Measurements from ENCODE around the gene L3MBTL4. TPM values are rescaled to one million over a fixed set of nuclear protein-coding genes. Genes with fewer than 3 reads are reported as not detected.

L3MBTL4 gene
- total RNA-seq, 2 experiments from 2014 or later, result 0.05 TPM; not detected in 1

DNA sequence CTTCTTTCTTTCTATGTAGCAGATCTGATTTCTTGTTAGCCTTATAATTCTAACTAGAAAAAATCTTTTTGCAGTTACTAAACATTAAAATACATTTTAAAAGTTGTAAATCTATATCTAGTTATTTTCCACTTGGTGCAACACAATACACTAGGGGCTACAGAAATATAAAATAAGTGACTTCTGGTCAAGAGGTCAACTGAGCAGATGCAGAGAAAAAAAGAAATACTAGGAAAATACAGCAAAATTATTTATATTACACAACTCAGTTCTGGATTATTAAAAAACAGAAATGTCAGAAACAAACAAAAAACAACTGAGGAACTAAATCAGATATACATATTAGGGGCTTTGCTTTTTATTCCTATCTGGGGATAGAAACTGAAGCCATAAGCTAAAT is 83.9 kb downstream of the L3MBTL4 start:
- CTCF ChIA-PET, result no interaction called here
- H3K27me3 Mint-ChIP-seq, result no peaks in the 10 kb centered on the region
- H3K4me1 Mint-ChIP-seq, result no peaks in the 10 kb centered on the region
- no peak for ATAC-seq
- H3K36me3 Mint-ChIP-seq, result no peaks in the 10 kb centered on the region
- H3K27ac Mint-ChIP-seq, result no peak overlapping the region
- H3K9me3 Mint-ChIP-seq (ENCODE audit: low read depth), result peaks cover 13% of the 10 kb centered on the region
- H3K4me3 Mint-ChIP-seq, result no peak overlapping the region
- DNase-seq, result no peak

DNA sequence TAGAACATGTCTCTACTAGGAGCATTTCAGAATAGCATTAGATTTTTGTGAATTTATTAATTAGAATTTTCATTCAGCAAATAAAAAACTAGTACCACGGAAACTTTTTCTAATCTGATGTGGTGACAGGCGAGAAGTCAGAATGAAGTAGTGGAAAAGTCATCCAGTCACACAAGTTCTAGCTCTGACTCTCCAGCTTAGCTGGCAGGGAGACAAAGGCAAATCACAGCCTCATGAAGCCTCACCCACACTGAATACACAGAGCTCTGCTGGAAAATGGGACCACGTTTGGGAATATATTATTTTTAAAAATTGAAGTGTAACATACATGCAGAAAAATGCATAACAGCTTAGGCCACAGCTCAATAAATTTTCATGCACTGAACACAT is 86.1 kb downstream of the L3MBTL4 start:
- CTCF ChIA-PET, result interaction anchor here (0.7 kb wide), 1 partner anchor 33 kb away, joined by 3 read pairs; no protein-coding TSS in a partner anchor
- no peaks in the 10 kb centered on the region for H3K36me3 Mint-ChIP-seq
- DNase-seq, result no peak
- H3K4me3 Mint-ChIP-seq, result no peak overlapping the region
- H3K27me3 Mint-ChIP-seq, result no peaks in the 10 kb centered on the region
- H3K27ac Mint-ChIP-seq, result no peak overlapping the region
- H3K9me3 Mint-ChIP-seq (ENCODE audit: low read depth), result peaks cover 11% of the 10 kb centered on the region
- ATAC-seq, result no peak
- H3K4me1 Mint-ChIP-seq, result no peaks in the 10 kb centered on the region

DNA sequence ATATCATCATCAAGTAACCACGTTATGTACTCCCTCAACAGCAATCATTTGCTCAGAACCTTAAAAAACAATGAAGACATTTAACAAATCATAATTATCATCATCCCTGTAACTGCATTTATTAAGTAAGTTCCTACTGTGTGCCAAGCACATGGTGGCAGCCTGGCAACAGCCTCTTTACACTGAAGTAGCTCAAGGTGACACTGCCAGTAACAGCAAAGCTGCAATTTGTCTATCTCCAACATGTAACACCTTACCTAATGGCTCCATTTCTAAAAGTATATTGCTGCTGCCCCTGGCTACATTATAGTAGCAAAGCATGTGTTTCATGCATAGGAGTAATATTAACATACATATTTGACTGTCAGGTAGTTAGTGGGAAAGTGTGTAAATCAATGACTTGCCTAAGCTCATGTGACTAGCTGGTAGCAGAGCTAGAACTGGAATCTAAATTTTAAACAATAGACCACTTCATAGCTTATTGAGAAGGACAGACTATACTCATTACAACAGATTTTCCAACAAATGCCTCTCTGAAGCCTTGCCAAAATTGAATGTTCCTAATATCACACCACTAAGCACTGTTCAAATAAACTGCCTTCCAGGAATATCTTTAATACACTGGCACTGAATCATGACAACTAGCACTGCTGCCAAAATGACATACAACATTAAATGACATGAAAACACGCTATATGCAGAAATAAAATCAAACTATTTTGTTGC is 86.7 kb downstream of the L3MBTL4 start:
- CTCF ChIA-PET, result interaction anchor here (0.7 kb wide), 1 partner anchor 32 kb away, joined by 3 read pairs; no protein-coding TSS in a partner anchor
- H3K36me3 Mint-ChIP-seq, result no peaks in the 10 kb centered on the region
- no peak for DNase-seq
- H3K9me3 Mint-ChIP-seq (ENCODE audit: low read depth), result peaks cover 9% of the 10 kb centered on the region
- no peaks in the 10 kb centered on the region for H3K27me3 Mint-ChIP-seq
- H3K4me3 Mint-ChIP-seq, result no peak overlapping the region
- no peak overlapping the region for H3K27ac Mint-ChIP-seq
- no peaks in the 10 kb centered on the region for H3K4me1 Mint-ChIP-seq
- no peak for ATAC-seq

DNA sequence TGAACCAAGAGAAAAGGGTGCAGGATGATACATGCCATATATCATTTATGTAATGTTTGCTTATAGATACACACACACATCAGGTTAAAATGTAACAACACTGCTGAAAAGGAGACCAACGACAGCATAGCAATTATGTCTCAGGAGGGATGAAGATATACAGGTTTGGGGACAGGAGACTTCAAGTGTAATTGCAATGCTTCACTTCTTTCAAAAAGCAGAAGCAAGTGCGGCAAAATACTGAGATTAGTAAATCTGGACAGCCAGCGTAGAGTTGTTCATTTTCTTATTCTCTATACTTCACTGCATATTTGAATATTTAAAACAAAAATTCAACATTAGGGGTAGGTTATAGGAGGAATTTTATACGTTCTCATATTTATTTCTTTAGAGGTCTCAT is 87.2 kb downstream of the L3MBTL4 start:
- H3K4me3 Mint-ChIP-seq, result no peak overlapping the region
- no peaks in the 10 kb centered on the region for H3K27me3 Mint-ChIP-seq
- H3K9me3 Mint-ChIP-seq (ENCODE audit: low read depth), result peaks cover 11% of the 10 kb centered on the region
- ATAC-seq, result no peak
- no peaks in the 10 kb centered on the region for H3K36me3 Mint-ChIP-seq
- DNase-seq, result no peak
- H3K4me1 Mint-ChIP-seq, result no peaks in the 10 kb centered on the region
- no peak overlapping the region for H3K27ac Mint-ChIP-seq
- CTCF ChIA-PET, result no interaction called here

DNA sequence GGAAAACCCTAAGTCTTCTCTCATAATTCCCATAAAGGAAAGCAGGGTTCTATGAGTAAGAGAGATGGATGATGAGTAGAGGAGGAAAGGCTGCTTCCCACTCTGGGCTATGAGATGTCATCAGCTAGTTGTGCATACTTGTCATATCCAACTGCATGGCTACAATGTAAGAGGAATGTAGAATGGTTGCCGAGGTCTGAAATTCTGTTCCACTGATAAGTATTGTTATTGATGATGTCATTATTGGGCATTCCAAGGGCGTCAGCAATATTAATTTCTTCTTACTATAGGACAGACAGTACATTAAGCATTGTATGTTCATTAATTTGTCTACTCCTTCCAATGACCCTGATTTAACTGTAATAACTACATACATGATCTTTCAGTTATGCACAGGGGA is 88.1 kb downstream of the L3MBTL4 start:
- CTCF ChIA-PET, result no interaction called here
- H3K27ac Mint-ChIP-seq, result no peak overlapping the region
- peaks cover 14% of the 10 kb centered on the region for H3K9me3 Mint-ChIP-seq (ENCODE audit: low read depth)
- DNase-seq, result no peak
- H3K4me3 Mint-ChIP-seq, result no peak overlapping the region
- ATAC-seq, result no peak
- no peaks in the 10 kb centered on the region for H3K36me3 Mint-ChIP-seq
- H3K27me3 Mint-ChIP-seq, result no peaks in the 10 kb centered on the region
- H3K4me1 Mint-ChIP-seq, result no peaks in the 10 kb centered on the region

DNA sequence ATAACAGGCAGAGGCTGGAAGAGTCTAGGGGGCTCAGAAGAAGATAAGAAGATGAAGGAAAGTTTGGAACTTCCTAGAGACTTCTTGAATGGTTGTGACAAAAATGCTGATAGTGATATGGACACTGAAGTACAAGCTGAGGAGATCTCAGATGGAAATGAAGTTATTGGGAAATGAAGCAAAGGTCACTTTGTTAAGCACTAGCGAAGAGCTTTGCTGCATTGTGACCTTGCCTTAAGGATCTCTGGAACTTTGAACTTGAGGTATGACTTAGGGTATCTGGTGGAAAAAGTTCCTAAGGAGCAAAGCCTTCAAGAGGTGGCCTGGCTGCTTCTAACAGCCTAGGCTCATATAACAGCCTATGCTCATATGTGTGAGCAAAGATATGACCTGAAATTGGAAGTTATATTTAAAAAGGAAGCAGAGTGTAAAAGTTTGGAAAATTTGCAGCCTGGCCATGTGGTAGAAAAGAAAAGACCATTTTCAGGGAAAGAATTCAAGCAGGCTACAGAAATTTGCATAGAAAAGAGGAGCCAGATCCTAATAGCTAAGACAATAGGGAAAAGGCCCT is 91.3 kb downstream of the L3MBTL4 start:
- Mint-ChIP-seq H3K9me3 (ENCODE audit: low read depth) (peaks cover 14% of the 10 kb centered on the region), H3K27me3 (no peaks in the 10 kb centered on the region), H3K27ac (no peak overlapping the region), H3K36me3 (no peaks in the 10 kb centered on the region), H3K4me3 (no peak overlapping the region), H3K4me1 (no peaks in the 10 kb centered on the region)
- DNase-seq (no peak), ATAC-seq (no peak)
- CTCF ChIA-PET, result no interaction called here

DNA sequence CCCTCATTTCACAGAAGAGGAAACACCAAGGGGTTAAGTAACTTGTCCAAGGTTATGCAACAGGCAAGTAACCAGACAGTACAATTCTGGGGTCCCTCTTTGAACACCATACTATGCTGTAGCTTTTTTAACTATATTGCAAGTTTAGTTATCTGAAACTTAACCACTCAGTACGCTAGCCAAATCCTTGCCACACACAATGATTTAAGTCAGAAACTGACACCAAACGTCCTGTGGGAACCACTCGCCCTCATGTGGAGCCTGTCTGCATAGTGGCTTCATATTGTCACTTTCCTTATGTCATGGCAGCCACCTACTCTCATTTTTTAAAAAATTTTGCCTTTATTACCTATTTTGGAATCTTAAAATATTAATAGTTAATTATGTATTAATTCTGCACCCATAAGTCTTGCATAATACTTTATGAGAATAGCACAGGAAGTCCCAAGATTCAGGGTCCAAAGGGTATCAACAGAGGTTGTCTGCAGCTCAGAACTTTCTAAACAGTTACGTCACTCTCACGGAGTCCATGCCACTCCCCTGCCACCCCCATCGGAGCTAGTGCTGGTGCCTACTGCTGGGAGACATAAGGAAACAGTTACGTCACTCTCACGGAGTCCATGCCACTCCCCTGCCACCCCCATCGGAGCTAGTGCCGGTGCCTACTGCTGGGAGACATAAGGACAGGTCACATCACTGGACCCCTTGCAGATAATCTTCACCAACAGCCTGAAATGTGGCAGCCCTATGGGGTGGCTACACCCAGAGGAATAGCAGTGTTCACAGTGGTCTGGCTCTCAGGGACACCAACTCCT is 99.0 kb downstream of the L3MBTL4 start:
- Mint-ChIP-seq H3K4me3 (no peak overlapping the region), H3K27me3 (no peaks in the 10 kb centered on the region), H3K4me1 (no peaks in the 10 kb centered on the region), H3K9me3 (ENCODE audit: low read depth) (peaks cover 9% of the 10 kb centered on the region), H3K27ac (no peak overlapping the region), H3K36me3 (no peaks in the 10 kb centered on the region)
- CTCF ChIA-PET, result no interaction called here
- ATAC-seq, result no peak
- no peak for DNase-seq

DNA sequence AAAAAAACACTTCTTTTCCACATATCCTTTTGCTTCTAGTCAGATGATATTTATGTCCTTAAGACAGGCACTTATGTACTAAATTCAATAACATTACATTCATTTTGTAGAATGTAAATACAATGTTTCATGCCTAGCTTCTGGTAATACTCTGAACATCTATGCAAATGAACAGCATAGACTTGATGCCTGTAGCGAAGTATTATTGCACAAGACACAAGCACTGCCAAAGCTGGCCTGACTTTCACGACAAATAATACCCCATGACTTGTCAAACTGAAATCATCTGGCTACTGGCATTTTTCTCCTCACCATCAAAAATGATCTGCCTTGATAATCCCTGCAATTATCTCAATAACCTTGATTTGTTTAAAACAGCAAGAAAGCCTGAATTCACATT is 101.3 kb downstream of the L3MBTL4 start:
- no peaks in the 10 kb centered on the region for H3K4me1 Mint-ChIP-seq
- ATAC-seq, result no peak
- CTCF ChIA-PET, result no interaction called here
- H3K36me3 Mint-ChIP-seq, result no peaks in the 10 kb centered on the region
- peaks cover 9% of the 10 kb centered on the region for H3K9me3 Mint-ChIP-seq (ENCODE audit: low read depth)
- H3K27me3 Mint-ChIP-seq, result no peaks in the 10 kb centered on the region
- no peak overlapping the region for H3K4me3 Mint-ChIP-seq
- no peak for DNase-seq
- no peak overlapping the region for H3K27ac Mint-ChIP-seq

DNA sequence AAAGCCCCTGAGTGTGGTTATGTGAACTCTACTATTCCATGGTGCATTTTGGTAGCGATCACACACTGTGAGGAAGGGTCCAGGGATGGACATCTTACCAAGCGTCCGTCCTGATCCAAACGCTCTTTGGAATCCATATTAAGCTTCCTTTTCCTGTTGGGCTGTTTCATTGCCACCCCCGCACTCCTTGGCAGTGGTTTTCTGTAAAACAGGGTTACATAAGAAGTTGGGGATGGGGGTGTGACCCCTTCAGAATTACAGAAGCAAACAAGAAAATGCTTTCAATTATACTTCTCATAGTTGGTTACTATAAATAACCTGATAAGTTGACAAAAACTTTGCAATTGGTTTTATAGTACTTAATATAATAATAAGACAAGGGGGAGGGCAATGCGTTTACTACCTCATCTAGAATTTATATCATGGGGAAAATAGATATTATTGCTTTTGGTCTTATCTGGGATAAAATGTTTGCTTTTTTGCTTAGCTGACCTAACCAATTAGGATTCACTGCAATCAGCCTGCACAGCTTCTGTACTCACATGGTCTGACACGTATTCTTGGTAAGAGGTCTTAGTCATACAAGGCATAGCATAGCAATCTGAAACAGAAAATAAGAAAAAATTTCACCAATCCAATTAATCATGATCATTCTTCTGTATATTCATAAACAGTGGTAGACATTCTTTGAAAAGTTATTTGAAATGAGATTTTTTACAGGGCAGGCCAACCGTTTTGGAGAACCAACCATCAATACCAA is 103.1 kb downstream of the L3MBTL4 start:
- DNase-seq, result no peak
- Mint-ChIP-seq H3K27ac (no peak overlapping the region), H3K36me3 (no peaks in the 10 kb centered on the region), H3K4me1 (no peaks in the 10 kb centered on the region), H3K9me3 (ENCODE audit: low read depth) (peaks cover 11% of the 10 kb centered on the region), H3K4me3 (no peak overlapping the region), H3K27me3 (no peaks in the 10 kb centered on the region)
- CTCF ChIA-PET, result no interaction called here
- ATAC-seq, result no peak

DNA sequence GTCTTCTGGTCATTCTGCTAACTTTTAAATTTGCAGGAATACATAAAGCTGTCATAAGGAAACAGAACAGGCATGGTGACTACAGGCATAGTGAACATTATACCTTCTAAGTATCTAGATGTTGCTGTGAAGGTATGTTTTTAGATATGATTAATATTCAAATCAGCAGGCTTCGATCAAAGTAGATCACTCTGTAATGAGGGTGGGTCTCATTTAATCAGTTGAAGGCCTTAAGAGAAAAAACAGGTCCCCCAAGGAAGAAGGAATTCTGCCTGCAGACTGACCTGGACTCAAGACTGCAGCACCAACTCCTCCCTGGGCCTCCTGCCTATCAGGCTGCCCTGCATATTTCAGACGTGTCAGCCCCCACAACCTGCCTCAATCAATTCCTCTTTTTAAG is 104.0 kb downstream of the L3MBTL4 start:
- no peak overlapping the region for H3K4me3 Mint-ChIP-seq
- peaks cover 14% of the 10 kb centered on the region for H3K9me3 Mint-ChIP-seq (ENCODE audit: low read depth)
- H3K36me3 Mint-ChIP-seq, result no peaks in the 10 kb centered on the region
- CTCF ChIA-PET, result no interaction called here
- H3K27ac Mint-ChIP-seq, result no peak overlapping the region
- no peak for ATAC-seq
- no peaks in the 10 kb centered on the region for H3K4me1 Mint-ChIP-seq
- no peak for DNase-seq
- H3K27me3 Mint-ChIP-seq, result no peaks in the 10 kb centered on the region

DNA sequence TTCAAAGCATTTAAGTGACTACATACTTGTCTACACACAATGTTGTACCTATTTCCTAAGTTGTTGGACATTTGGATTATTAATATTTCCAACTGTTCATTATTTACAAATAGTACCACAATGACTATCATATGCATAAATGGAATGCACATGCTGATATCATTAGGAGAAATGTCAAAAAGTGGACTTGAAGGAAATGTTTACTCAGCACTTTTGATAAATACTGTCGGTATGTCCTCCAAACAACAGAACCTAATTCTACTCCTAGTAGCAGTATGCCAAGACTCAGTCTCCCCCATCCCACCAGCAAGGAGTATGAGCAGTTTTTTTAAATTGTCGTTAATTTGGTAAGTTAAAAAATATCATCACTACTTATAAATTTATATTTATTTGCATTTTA is 116.8 kb downstream of the L3MBTL4 start:
- Mint-ChIP-seq H3K4me1 (peaks cover 4% of the 10 kb centered on the region), H3K27me3 (no peaks in the 10 kb centered on the region), H3K9me3 (ENCODE audit: low read depth) (no peaks in the 10 kb centered on the region), H3K4me3 (no peak overlapping the region), H3K36me3 (no peaks in the 10 kb centered on the region), H3K27ac (no peak overlapping the region)
- DNase-seq (no peak), ATAC-seq (no peak)
- CTCF ChIA-PET, result no interaction called here

DNA sequence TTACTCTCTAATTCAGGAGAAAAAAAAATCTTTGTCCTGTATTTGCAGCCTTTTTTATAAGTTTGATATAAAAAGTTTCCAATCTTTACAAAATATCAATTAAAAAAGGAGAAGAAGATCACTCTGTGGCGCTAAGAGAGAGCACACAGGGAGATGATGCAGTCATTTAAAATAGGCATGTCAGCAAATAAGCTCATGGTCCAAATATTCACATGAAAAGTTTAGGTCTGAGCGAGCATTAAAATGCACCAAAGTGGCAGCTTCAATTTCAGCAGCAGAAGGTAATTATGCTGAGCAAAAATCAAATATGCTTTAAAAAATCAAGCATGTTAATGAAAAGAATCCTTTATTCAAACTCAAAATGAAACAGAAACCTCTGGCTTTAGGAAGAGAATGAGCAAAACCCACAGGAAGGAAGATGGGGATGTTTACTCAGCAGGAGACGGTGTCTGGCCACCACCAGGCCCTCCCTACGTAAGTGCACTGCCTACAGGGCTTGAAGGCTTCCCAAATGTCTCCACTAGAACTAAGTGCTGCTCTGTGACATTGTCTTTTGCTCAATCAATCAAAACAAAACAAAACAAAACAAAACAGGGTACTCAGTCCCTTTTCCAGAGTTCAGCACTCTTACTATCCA is 120.4 kb downstream of the L3MBTL4 start:
- CTCF ChIA-PET, result no interaction called here
- Mint-ChIP-seq H3K27ac (no peak overlapping the region), H3K4me1 (peaks cover 4% of the 10 kb centered on the region), H3K9me3 (ENCODE audit: low read depth) (no peaks in the 10 kb centered on the region), H3K4me3 (no peak overlapping the region), H3K36me3 (no peaks in the 10 kb centered on the region), H3K27me3 (no peaks in the 10 kb centered on the region)
- DNase-seq (no peak), ATAC-seq (no peak)

DNA sequence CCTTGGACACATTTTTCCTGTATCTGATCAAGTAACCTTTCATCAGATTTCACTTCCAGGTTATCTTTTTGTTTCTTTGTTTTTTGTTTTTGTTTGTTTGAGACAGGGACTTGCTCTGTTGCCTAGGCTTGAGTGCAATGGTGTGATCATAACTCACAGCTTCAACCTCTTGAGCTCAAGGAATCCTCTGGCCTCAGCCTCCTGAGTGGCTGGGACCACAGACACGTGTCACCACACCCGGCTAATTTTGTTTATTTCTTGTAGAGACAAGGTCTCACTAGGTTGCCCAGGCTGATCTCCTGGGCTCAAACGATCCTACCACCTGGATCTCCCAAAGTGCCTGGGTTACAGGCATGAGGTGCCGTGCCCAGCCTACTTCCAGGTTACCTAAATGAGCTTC is 124.9 kb downstream of the L3MBTL4 start:
- ATAC-seq, result no peak
- peaks cover 4% of the 10 kb centered on the region for H3K4me1 Mint-ChIP-seq
- no peaks in the 10 kb centered on the region for H3K36me3 Mint-ChIP-seq
- CTCF ChIA-PET, result interaction anchor here (1.3 kb wide), 1 partner anchor 11 kb away, joined by 5 read pairs; no protein-coding TSS in a partner anchor
- DNase-seq, result no peak
- no peak overlapping the region for H3K27ac Mint-ChIP-seq
- no peak overlapping the region for H3K4me3 Mint-ChIP-seq
- H3K9me3 Mint-ChIP-seq (ENCODE audit: low read depth), result no peaks in the 10 kb centered on the region
- H3K27me3 Mint-ChIP-seq, result no peaks in the 10 kb centered on the region

Data from activated CD8-positive, alpha-beta memory T cell treated with anti-CD3 and anti-CD28 coated beads, Interleukin-2, amount 10 ng/mL, durations not matched to agents 7 days and 5 days (primary cell).